NB4 (cell line): Measurements from ENCODE around the gene ADGRL2.

ENCODE experiments used
- DNase-seq: peaks from one replicate; pipeline ENCODE4 v3.0.0; 2010; ENCODE audit warnings: low read depth
- H3K4me3 ChIP-seq: one replicate; pipeline ENCODE4 v1.5.1; 2011; ENCODE audit warnings: mild to moderate bottlenecking, low read depth, low read length, moderate library complexity
- CTCF ChIP-seq: IDR thresholded peaks from one replicate; pipeline ENCODE4 v1.5.1; 2012; ENCODE audit warnings: low read depth, low read length
- MYC ChIP-seq: IDR thresholded peaks from 2 replicates; pipeline ENCODE4 v1.6.1; 2011; ENCODE audit warnings: low read depth, low read length
- POLR2A ChIP-seq: IDR thresholded peaks from 2 replicates; pipeline ENCODE4 v1.6.1; 2011; ENCODE audit warnings: mild to moderate bottlenecking; ENCODE audit not compliant: insufficient read length; ENCODE audit errors: extremely low read depth
- TF ChIP-seq, protein P1 (sequence below): IDR thresholded peaks from 2 replicates; pipeline ENCODE4 v1.6.1; 2011; ENCODE audit warnings: low read depth, low read length

The ADGRL2 gene

DNA sequence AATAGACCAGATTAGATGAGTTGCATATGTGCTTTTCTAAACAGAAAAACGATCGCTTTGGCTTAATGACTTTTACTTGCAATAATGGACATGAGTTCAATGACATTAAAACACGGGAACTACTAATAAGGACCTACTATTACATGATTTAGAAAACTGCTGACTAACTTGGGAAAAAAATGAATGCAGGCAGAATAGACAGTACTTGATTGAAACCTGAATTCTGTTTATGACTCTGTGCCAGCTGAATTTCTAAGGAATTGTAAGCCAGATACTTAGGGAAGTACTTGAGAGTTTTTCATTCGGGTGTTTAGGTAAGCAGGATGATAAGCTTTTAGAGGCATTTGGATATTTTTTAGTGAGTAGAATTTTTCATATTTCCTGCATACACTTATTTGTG lies 12.0 kb downstream of the ADGRL2 start:
- DNase-seq = no peak
- TF ChIP-seq, protein P1, sequence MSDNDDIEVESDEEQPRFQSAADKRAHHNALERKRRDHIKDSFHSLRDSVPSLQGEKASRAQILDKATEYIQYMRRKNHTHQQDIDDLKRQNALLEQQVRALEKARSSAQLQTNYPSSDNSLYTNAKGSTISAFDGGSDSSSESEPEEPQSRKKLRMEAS = no peak
- TF ChIP-seq POLR2A (no peak), CTCF (no peak), MYC (no peak)
- no peak overlapping the region for H3K4me3 ChIP-seq

DNA sequence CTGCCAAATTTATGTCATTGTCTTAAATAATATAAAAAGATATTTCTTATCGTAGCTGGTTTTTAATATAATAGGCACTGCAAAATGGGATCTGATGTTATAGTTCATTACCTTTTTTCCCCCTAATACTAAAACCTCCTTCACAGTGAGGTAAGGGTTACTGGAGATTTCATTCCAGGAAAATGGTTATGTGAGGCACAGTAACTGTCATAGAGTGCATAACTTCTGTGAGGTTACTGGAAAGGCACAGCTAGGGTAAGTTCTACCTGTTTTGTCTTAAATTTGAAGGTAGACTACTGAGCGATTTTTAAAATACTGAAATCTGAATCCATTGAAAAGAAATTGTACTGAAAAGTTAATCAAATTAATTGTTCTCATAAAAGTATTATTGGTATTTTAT lies 13.0 kb downstream of the ADGRL2 start:
- TF ChIP-seq, protein P1 = no peak
- TF ChIP-seq MYC (no peak), CTCF (no peak), POLR2A (no peak)
- H3K4me3 ChIP-seq = no peak overlapping the region
- no peak for DNase-seq

GRCh38 chr1:81819613-81820012 lies 18.9 kb downstream of the ADGRL2 start:
- DNase-seq = no peak
- H3K4me3 ChIP-seq = no peak overlapping the region
- TF ChIP-seq MYC (no peak), CTCF (no peak), POLR2A (no peak)
- TF ChIP-seq, protein P1 = no peak

DNA sequence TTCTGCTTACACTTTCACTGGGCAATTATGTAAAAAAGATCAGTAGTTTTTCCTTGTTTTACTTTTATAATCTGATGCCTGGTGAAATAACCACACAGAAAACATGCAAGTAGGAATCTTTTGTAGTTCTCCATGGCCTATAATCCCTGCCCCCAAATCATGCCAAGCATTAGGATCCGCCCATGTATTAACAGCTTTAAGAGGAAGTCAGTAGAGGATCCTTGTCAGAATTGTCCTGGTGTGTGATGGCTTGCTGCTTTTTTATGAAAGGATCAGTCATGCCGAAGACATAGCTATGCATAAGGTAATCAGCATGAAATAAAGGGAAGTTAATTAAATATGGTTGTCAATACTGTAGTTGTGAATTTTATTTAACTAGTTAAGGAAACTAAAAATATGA lies 20.0 kb downstream of the ADGRL2 start:
- H3K4me3 ChIP-seq = no peak overlapping the region
- no peak for DNase-seq
- no peak for TF ChIP-seq POLR2A
- TF ChIP-seq, protein P1 = no peak

DNA sequence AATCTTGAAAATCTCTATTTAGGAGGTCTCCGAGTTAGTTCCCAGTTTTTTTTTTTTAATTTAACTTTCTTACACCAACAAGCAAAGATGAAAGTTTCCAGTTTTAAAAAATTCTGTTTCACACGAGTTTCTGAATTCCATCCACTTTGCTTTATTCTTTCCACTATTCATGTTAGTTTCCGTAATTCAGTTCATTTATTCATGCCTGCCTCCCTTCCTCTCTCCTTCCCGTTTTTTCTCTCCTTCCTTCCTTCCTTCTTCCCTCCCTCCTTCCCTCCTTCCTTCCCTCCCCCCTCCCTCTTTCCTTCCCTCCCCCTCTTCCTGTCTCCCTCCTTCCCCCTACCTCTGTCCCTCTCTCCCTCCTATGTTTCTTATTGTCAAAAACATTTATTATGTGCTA lies 22.3 kb downstream of the ADGRL2 start:
- no peak overlapping the region for H3K4me3 ChIP-seq
- TF ChIP-seq CTCF (no peak), POLR2A (no peak), MYC (no peak)
- DNase-seq = no peak

DNA sequence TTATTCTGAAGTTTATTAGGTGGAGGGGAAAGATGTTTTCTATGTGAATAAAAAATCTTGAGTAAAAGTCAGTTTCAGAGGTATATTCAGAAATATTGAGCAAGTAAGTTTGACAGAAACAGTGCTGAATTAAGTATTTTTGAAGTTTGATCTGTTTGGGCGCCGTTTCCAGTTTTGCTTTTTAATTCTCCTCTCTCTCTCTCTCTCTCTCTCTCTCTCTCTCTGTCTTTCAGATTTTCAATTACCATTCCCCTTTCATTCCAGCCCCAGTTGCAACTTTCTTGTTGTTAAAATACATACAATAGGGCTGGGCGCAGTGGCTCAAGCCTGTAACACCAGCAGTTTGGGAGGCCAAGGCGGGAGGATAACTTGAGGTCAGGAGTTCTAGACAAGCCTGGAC lies 24.0 kb downstream of the ADGRL2 start:
- no peak for DNase-seq
- no peak for TF ChIP-seq CTCF
- TF ChIP-seq, protein P1 = no peak
- no peak for TF ChIP-seq MYC
- no peak for TF ChIP-seq POLR2A
- H3K4me3 ChIP-seq = no peak overlapping the region
